Gastroesophageal sphincter (tissue), 4 donors: ENCODE measurements around the gene HLA-DMB. TPM values are rescaled to one million over a fixed set of nuclear protein-coding genes. Genes with fewer than 3 reads are reported as not detected.

Source experiments
- ATAC-seq: fragments of 150-250 bp; one replicate; pipeline ENCODE4 v1.9.1; 2016; ENCODE audit warnings: mild to moderate bottlenecking, moderate library complexity
- H3K27ac ChIP-seq, 4 donors: fragments of 200-600 bp; sonication (generic) in 3 of 4; 1 replicate in 3 of 4; 2 replicates in 1 of 4; pipeline ENCODE4 v1.5.1; 2016 to 2019
- H3K27me3 ChIP-seq: fragments of 200-600 bp; sonication (generic); one replicate; pipeline ENCODE4 v1.5.1; 2019
- H3K36me3 ChIP-seq, 2 donors: fragments of 200-600 bp; sonication (generic); one replicate each; pipeline ENCODE4 v1.5.1; 2019; ENCODE audit warnings: control low read depth in 1 of 2
- H3K4me1 ChIP-seq, 3 donors: fragments of 200-600 bp; sonication (generic); 1 replicate in 2 of 3; 2 replicates in 1 of 3; pipeline ENCODE4 v1.5.1; 2016 to 2019; ENCODE audit warnings: control low read depth in 2 of 3
- H3K4me3 ChIP-seq, 2 donors: fragments of 200-600 bp; sonication (generic); one replicate each; pipeline ENCODE4 v1.5.1; 2019; ENCODE audit warnings: mild to moderate bottlenecking in 1 of 2, moderate library complexity in 1 of 2
- H3K9me3 ChIP-seq, 3 donors: fragments of 200-600 bp; sonication (generic); one replicate each; pipeline ENCODE4 v1.5.1; 2017 to 2019; ENCODE audit warnings: control low read depth in 2 of 3
- POLR2A ChIP-seq, 2 donors: fragments of 450-650 bp; IDR thresholded peaks; one replicate each; pipeline ENCODE4 v1.6.1; 2017; ENCODE audit warnings: antibody characterized with exemption in 2 of 2, mild to moderate bottlenecking in 2 of 2, moderate library complexity in 1 of 2
- WGBS, 2 donors: methylation state at CpG; one replicate each; pipeline ENCODE4 v1.1.5; 2018; ENCODE audit warnings: low coverage in 1 of 2; 5-methylcytosine and 5-hydroxymethylcytosine counted together
- small RNA-seq, 4 donors: library from RNA; depleted of rRNA; stranded (forward); fragments of <200 nt; gene quantifications; one replicate each; pipeline ENCODE3, GENCODE V24; 2016
- total RNA-seq, 4 donors: library from RNA; depleted of rRNA; stranded (reverse); fragments of >200 nt; gene quantifications; one replicate each; pipeline ENCODE4 v1.1.0, GENCODE V29; 2016
- TF ChIP-seq, protein P1 (sequence below), 4 experiments: fragments of 200-600 bp in 2 of 4; fragments of 450-650 bp in 2 of 4; sonication (generic) in 1 of 4; IDR thresholded peaks; one replicate each; pipeline ENCODE4 v1.5.1; 2017 to 2019; ENCODE audit warnings: antibody characterized with exemption in 4 of 4, mild to moderate bottlenecking in 2 of 4, moderate library complexity in 2 of 4

Gene HLA-DMB
- total RNA-seq, 4 donors from 2014 or later, result 7.3 to 26.0 (median 11.6) TPM

DNA sequence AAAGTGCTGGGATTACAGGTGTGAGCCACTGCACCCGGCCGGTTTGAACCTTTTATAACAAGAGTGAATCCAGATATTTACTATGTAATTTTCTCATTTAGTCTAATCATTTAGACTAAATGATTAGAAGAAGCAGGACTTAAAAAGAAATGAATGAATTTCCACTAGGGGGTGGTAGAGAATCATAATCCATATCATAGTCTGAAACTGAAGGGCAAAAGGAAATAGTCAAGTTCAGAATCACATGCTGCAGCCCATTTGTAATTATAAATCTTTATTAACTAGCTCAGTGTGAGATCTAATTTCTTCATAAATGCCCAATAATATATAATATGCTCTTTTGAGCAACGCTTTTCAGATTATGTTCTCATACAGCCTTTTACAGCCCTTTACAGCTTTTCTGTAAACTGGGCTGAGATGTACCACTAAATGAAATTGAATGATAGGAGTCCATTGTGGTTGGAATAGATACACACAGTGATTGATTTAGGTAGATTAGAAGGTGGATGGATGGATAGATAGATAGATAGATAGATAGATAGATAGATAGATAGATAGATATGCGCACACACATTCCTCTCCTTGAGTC lies 55.0 kb downstream of the HLA-DMB start:
- Histone ChIP-seq H3K27me3 (no peaks in the 10 kb centered on the region), H3K4me1 (peaks cover 0 to 18% (median 10%) of the 10 kb centered on the region in 3 donors), H3K27ac (no peak overlapping the region), H3K9me3 (no peaks in the 10 kb centered on the region), H3K36me3 (no peaks in the 10 kb centered on the region), H3K4me3 (no peak overlapping the region)
- 58 to 73% methylated on average over 2 to 4 of the region's 4 CpGs for WGBS, 2 donors
- ATAC-seq, result peak; percentile 48
- TF ChIP-seq, protein P1, sequence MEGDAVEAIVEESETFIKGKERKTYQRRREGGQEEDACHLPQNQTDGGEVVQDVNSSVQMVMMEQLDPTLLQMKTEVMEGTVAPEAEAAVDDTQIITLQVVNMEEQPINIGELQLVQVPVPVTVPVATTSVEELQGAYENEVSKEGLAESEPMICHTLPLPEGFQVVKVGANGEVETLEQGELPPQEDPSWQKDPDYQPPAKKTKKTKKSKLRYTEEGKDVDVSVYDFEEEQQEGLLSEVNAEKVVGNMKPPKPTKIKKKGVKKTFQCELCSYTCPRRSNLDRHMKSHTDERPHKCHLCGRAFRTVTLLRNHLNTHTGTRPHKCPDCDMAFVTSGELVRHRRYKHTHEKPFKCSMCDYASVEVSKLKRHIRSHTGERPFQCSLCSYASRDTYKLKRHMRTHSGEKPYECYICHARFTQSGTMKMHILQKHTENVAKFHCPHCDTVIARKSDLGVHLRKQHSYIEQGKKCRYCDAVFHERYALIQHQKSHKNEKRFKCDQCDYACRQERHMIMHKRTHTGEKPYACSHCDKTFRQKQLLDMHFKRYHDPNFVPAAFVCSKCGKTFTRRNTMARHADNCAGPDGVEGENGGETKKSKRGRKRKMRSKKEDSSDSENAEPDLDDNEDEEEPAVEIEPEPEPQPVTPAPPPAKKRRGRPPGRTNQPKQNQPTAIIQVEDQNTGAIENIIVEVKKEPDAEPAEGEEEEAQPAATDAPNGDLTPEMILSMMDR (IDR thresholded peaks at IDR 0.05), result peak; percentile 55 to 73 (median 70)
- no peak for TF ChIP-seq POLR2A (IDR thresholded peaks at IDR 0.05)

Small RNAs within 50 kb of the gene (small RNA-seq; reads per million reads assigned to genes)
- 0 reads per million in 4 donors for gene HLA-Z

Other genes starting within 250 kb of the HLA-DMB start
- 1 to 10 TPM in 1 of 4 donors, under 1 TPM in 1, not detected in 2; 0.40 to 1.8 TPM for gene HLA-DQA2, start 199.6 kb downstream of the HLA-DMB start, total RNA-seq
- 1 to 10 TPM in 1 of 4 donors, under 1 TPM in 1, not detected in 2; 0.54 to 1.1 TPM for gene HLA-DQB2, start 177.5 kb downstream of the HLA-DMB start, total RNA-seq
- gene HLA-DOB, start 124.0 kb downstream of the HLA-DMB start, total RNA-seq, result under 1 TPM in 2 of 4 donors, not detected in 2; 0.37 to 0.40 TPM
- gene TAP2, start 102.3 kb downstream of the HLA-DMB start, total RNA-seq, result 10 to 100 TPM in 3 of 4 donors, 1 to 10 TPM in 1; 6.9 to 16.0 (median 11.1) TPM
- gene PSMB8, start 97.0 kb downstream of the HLA-DMB start, total RNA-seq, result 10 to 100 TPM; 20.2 to 49.9 (median 36.7) TPM
- gene TAP1, start 87.3 kb downstream of the HLA-DMB start, total RNA-seq, result 10 to 100 TPM; 24.6 to 41.8 (median 26.5) TPM
- 10 to 100 TPM; 12.9 to 19.7 (median 15.8) TPM for gene PSMB9, start 86.8 kb downstream of the HLA-DMB start, total RNA-seq
- 10 to 100 TPM in 2 of 4 donors, 1 to 10 TPM in 2; 5.8 to 43.8 (median 15.8) TPM for gene HLA-DMA, start 12.1 kb upstream of the HLA-DMB start, total RNA-seq
- 100 to 1,000 TPM; 107 to 154 (median 124) TPM for gene BRD2, start 27.6 kb upstream of the HLA-DMB start, total RNA-seq
- 1 to 10 TPM; 1.1 to 4.4 (median 1.8) TPM for gene HLA-DOA, start 68.6 kb upstream of the HLA-DMB start, total RNA-seq
- gene HLA-DPA1, start 132.6 kb upstream of the HLA-DMB start, total RNA-seq, result 100 to 1,000 TPM in 1 of 4 donors, 10 to 100 TPM in 3; 20.2 to 125 (median 45.4) TPM
- gene HLA-DPB1, start 135.0 kb upstream of the HLA-DMB start, total RNA-seq, result 10 to 100 TPM; 32.1 to 86.3 (median 66.9) TPM